BLaER1 treated with 17β-estradiol and CSF1 and Interleukin-3, amounts not matched to agents 10 nM and 100 nM (cell line): ENCODE results near the gene CEP162.

Experiments
- H3K27ac ChIP-seq, 11 experiments: shearing (Covaris generic); formaldehyde crosslinking; 2 replicates each; pipeline ENCODE4 v1.8.1; 2022
- H3K27me3 ChIP-seq, 11 experiments: shearing (Covaris generic); formaldehyde crosslinking; 2 replicates each; pipeline ENCODE4 v1.8.1; 2022
- H3K36me3 ChIP-seq, 11 experiments: shearing (Covaris generic); formaldehyde crosslinking; 2 replicates each; pipeline ENCODE4 v1.8.1; 2022
- H3K4me1 ChIP-seq, 10 experiments: shearing (Covaris generic); formaldehyde crosslinking; 2 replicates each; pipeline ENCODE4 v1.8.1; 2022
- H3K4me2 ChIP-seq, 11 experiments: shearing (Covaris generic); formaldehyde crosslinking; 2 replicates each; pipeline ENCODE4 v1.8.1; 2022
- H3K4me3 ChIP-seq, 10 experiments: shearing (Covaris generic); formaldehyde crosslinking; 2 replicates each; pipeline ENCODE4 v1.8.1; 2022
- H3K9ac ChIP-seq, 11 experiments: shearing (Covaris generic); formaldehyde crosslinking; 2 replicates each; pipeline ENCODE4 v1.8.1; 2022
- H3K9me3 ChIP-seq, 11 experiments: shearing (Covaris generic); formaldehyde crosslinking; replicated peaks in 1 of 11; 2 replicates each; pipeline ENCODE4 v1.8.1; 2022
- H4K20me1 ChIP-seq, 11 experiments: shearing (Covaris generic); formaldehyde crosslinking; 2 replicates each; pipeline ENCODE4 v1.8.1; 2022
- Cebpa-rat ChIP-seq, 11 experiments: shearing (Covaris generic); IDR thresholded peaks; 2 replicates each; pipeline ENCODE4 v1.8.1; 2022

CEP162 gene, protein sequence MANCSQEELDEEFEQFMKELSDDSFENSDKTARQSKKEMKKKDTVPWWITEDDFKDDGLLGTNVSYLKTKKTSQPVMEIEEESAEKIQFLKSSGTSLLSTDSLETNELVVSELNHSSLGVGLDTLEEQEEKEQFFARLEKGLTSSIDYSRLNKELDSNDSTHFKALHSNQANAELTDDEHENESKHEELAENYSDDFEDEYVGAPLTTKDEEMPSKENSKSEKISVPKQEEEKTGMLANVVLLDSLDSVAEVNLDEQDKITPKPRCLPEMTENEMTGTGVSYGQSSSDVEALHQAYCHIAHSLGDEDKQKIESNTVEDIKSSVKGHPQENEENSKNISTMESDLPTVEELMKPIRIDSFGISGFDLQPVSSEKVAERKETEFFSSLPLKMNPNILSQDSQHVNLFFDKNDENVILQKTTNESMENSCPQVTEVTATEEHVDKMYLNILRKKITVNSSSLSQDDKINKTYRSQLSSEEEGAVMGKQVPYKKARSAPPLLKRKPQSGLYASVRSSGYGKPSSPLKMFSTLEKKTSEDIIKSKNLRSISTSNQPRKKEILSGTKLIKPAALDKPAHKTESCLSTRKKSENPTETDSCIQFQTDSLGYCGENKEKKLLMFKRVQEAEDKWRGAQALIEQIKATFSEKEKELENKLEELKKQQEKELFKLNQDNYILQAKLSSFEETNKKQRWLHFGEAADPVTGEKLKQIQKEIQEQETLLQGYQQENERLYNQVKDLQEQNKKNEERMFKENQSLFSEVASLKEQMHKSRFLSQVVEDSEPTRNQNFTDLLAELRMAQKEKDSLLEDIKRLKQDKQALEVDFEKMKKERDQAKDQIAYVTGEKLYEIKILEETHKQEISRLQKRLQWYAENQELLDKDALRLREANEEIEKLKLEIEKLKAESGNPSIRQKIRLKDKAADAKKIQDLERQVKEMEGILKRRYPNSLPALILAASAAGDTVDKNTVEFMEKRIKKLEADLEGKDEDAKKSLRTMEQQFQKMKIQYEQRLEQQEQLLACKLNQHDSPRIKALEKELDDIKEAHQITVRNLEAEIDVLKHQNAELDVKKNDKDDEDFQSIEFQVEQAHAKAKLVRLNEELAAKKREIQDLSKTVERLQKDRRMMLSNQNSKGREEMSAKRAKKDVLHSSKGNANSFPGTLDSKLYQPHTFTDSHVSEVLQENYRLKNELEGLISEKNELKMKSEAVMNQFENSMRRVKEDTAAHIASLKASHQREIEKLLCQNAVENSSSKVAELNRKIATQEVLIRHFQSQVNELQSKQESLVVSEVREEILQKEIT (N-terminal part only)

DNA sequence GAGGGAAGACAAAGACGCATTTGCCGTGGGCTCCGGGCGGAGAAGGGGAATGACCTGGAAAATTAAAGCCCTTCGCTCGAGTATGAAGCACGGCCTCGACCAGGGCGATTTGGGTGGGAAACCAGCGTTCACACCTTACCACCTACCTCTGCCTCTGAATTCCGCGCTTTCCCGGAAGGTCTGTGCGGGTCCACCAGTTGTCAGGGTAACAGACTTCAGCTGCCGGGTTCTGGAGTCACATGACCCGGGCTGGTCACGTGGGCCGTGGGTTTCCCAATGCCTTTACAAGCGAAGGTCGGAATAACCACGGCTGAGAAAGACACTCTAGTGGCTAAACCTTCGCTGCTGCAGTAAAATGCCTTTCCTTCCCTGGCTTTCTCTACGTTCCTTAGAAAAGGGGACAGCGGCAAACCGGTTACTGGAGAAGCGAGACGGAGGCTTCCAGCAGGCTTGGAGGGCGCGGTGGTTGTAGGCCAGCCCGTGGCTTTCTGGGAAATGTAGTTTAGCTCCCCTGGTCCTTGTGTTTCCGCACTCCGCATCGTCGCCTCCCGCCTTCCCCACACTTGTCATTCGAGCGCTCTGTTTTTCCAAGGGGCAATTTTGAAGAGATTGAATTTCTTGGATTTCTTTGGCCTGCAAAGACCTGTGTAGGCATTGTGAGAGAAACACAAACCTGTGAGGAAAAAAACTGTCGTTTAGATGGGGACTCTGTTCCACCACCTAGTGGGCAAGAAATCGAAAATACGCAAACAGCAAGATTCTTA, at the start of gene CEP162:
Gene CEP162 (minus strand): TSS at position 210 of the 764 bp plus-strand sequence. CDS start 1,250 bp downstream, outside the sequence.
- H3K9ac ChIP-seq = peak within 1 kb of the TSS; percentile 70 to 82 (median 78)
- H3K9me3 ChIP-seq = no peaks in the 10 kb centered on the region
- H3K27ac ChIP-seq = peak within 1 kb of the TSS; percentile 57 to 82 (median 71); a peak in 21 of 22 replicates
- TF ChIP-seq Cebpa-rat (IDR thresholded peaks at IDR 0.05) = no peak; a peak in 1 of 22 replicates
- H3K36me3 ChIP-seq = no peaks in the 10 kb centered on the region
- no peaks in the 10 kb centered on the region for H4K20me1 ChIP-seq
- H3K4me2 ChIP-seq = peak within 1 kb of the TSS; percentile 70 to 91 (median 81)
- no peaks in the 10 kb centered on the region for H3K27me3 ChIP-seq
- peak within 1 kb of the TSS; percentile 68 to 80 (median 76) for H3K4me3 ChIP-seq
- peaks cover 0 to 14% (median 5%) of the 10 kb centered on the region in 10 experiments; a peak in 7 of 20 replicates for H3K4me1 ChIP-seq

DNA sequence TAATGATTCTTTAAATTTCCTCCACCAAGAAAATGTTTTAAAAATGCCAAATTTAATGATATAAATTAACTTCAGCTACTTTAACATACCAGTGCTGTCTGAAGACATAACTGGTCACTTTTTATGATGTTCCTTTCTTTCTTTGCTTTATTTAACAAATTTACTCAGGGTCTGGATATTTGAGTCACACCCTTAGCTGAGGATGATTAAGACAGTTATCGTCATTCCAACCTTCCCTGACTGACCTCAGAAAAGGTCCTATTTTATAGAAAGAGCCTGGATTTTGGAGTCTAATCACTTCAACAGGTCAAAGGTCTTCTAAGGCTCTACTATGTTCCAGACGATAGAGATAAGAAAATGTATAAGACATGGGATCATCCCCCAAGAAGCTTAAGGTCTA, 47.4 kb upstream of the CEP162 start:
- H3K4me1 ChIP-seq = no peaks in the 10 kb centered on the region
- H3K9me3 ChIP-seq = no peaks in the 10 kb centered on the region
- H3K4me2 ChIP-seq = no peak overlapping the region
- no peak for TF ChIP-seq Cebpa-rat (IDR thresholded peaks at IDR 0.05)
- H3K27me3 ChIP-seq = no peaks in the 10 kb centered on the region
- H3K9ac ChIP-seq = no peak overlapping the region
- H3K27ac ChIP-seq = no peak overlapping the region
- H3K36me3 ChIP-seq = no peaks in the 10 kb centered on the region
- no peak overlapping the region for H3K4me3 ChIP-seq
- no peaks in the 10 kb centered on the region for H4K20me1 ChIP-seq

DNA sequence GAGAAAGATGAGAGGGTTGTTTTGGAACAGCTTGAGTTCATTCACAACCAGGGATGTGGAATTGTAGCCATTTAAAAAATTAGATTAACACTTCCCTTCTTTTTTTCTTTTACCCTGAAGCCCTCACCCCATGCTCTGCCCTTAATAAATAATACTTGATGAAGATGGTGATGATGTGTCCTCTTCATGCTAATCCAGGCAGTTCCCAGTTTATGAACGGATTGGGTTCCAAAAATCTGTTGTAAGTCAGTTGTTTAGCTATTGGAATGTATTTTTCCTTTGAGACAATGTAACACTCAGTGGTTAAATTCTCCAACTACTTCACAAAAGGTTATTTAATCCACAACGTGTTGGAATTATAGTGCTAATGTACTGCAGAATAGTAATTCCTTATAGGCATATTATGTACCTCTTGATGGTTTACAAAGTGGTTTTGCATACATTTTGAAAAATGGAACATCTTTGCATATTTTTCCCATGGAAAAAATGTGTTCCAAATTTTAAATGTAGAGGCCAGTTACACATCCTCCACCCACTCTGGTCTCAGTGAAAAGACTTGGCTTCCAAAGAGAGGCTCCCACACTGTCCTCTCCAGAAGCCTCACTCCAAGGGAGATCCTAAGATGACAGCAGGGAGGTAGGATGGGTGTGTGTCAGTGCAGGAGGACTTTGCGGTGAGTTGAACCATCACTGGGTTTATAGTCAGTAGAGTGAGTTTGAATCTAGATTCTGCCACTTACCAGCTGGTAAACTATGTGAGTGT, 45.8 kb upstream of the CEP162 start:
- H3K36me3 ChIP-seq = no peaks in the 10 kb centered on the region
- no peak overlapping the region for H3K4me3 ChIP-seq
- TF ChIP-seq Cebpa-rat (IDR thresholded peaks at IDR 0.05) = no peak
- no peaks in the 10 kb centered on the region for H3K9me3 ChIP-seq
- no peaks in the 10 kb centered on the region for H3K27me3 ChIP-seq
- no peaks in the 10 kb centered on the region for H4K20me1 ChIP-seq
- H3K27ac ChIP-seq = no peak overlapping the region
- no peak overlapping the region for H3K9ac ChIP-seq
- H3K4me2 ChIP-seq = no peak overlapping the region
- no peaks in the 10 kb centered on the region for H3K4me1 ChIP-seq

DNA sequence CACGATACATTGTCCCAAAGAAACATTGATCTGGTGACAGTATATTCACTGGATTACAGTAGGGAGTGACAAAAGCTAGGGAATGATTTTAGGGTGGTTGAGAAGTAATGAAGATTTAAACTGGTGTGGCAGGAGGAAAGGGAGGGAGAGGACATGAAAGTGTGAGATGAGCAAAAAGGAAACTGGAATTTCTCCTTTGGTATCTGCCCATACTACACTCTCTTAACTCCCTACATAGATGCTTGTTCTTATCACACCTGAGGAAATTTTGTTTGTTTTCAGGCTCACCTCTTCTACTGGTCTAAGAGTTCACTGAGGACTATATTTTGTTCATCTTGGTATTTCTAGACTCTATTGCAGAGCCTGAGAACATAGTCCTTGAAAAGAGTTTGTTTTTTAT, 44.9 kb upstream of the CEP162 start:
- H4K20me1 ChIP-seq = no peaks in the 10 kb centered on the region
- TF ChIP-seq Cebpa-rat (IDR thresholded peaks at IDR 0.05) = no peak
- H3K27ac ChIP-seq = no peak overlapping the region
- H3K4me3 ChIP-seq = no peak overlapping the region
- H3K4me2 ChIP-seq = no peak overlapping the region
- H3K4me1 ChIP-seq = no peaks in the 10 kb centered on the region
- H3K27me3 ChIP-seq = no peaks in the 10 kb centered on the region
- H3K9ac ChIP-seq = no peak overlapping the region
- no peaks in the 10 kb centered on the region for H3K9me3 ChIP-seq
- no peaks in the 10 kb centered on the region for H3K36me3 ChIP-seq

DNA sequence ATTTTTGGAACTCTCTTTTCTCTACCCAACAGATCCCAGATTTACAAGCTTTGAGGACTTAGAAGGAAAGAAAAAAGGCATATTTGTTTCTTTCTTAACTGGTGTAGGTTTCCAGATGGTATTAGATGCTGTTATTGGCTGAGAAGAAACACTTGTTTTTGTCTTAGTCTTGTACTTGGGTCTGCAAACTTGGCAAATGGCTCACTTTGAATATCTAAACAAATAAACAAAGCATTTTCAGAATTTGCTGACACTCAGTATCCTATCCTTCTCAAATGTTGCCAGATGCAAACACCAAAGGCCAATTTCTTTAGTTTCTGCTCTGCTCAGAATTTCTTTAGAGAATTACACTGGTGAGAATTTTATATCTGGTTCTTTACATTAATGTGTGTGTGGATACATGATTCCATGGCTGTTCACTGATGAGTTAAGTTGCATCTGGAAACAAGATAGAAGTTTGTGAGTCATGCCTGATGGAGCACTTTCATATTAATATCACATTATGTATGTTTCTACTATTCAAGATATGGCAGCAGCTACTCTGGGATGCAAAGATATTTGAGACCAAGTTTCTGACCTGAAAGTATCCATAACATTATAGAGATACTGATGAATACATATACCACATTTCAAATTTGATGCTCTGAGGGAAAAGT, 43.7 kb upstream of the CEP162 start:
- Histone ChIP-seq H3K27ac (no peak overlapping the region), H3K27me3 (no peaks in the 10 kb centered on the region), H3K9me3 (no peaks in the 10 kb centered on the region), H3K9ac (no peak overlapping the region), H3K4me1 (no peaks in the 10 kb centered on the region), H3K36me3 (no peaks in the 10 kb centered on the region), H4K20me1 (no peaks in the 10 kb centered on the region), H3K4me2 (no peak overlapping the region), H3K4me3 (no peak overlapping the region)
- no peak for TF ChIP-seq Cebpa-rat (IDR thresholded peaks at IDR 0.05)

DNA sequence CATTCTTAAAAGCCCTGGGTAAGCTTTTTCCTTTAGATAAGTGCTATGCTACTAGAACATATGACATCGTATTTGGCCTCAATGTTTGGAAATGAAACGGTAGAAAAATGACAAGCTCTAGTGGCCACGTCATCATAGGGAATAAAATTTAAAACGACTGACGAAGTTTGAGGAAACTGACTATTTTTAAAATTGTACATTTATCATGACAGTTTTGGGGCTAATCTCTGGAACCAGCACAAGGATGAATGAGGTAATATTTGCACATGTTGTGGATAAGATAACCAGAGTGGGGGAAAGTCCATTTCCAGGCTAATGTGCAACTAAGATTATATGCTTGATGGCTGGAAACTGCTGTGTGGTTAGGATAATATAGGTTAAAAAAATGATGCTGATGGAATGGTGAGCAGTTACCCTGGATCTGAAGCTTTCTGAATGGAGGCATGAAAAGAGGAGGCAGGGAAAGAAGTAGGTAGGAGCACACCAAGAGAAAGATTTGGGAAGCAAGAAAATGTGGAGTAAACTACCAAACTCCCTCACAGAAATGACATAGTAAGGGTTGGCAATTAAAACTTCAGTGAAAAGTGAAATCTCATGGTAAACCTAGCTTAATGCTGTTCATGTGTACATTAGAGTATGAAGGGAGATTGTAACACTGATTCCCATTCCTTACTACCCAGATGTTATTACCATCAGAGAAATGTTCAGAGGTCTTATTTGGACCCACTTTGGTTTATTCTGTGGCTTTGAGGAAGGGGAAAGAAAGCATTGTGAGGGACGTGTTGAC, 42.7 kb upstream of the CEP162 start:
- no peak overlapping the region for H3K4me3 ChIP-seq
- TF ChIP-seq Cebpa-rat (IDR thresholded peaks at IDR 0.05) = no peak
- H3K4me1 ChIP-seq = no peaks in the 10 kb centered on the region
- no peak overlapping the region for H3K27ac ChIP-seq
- no peaks in the 10 kb centered on the region for H3K27me3 ChIP-seq
- H3K4me2 ChIP-seq = no peak overlapping the region
- H4K20me1 ChIP-seq = no peaks in the 10 kb centered on the region
- H3K9ac ChIP-seq = no peak overlapping the region
- H3K36me3 ChIP-seq = no peaks in the 10 kb centered on the region
- no peaks in the 10 kb centered on the region for H3K9me3 ChIP-seq

DNA sequence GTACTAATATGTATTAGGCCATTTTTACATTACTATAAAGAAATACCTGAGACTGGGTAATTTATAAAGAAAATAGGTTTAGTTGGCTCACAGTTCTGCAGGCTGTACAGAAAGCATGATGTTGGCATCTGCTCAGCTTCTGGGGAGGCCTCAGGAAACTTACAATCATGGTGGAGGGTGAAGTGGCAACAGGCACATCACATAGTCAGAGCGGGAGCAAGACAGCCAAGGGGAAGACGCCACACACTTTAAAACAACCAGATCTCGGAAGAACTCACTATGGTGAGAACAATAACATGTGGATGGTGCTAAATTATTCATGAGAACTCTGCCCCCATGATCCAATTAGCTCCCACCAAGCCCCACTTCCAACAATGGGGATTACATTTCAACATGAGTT, 41.3 kb upstream of the CEP162 start:
- no peaks in the 10 kb centered on the region for H3K36me3 ChIP-seq
- no peaks in the 10 kb centered on the region for H3K9me3 ChIP-seq
- H4K20me1 ChIP-seq = no peaks in the 10 kb centered on the region
- H3K4me2 ChIP-seq = no peak overlapping the region
- H3K27me3 ChIP-seq = no peaks in the 10 kb centered on the region
- no peaks in the 10 kb centered on the region for H3K4me1 ChIP-seq
- no peak overlapping the region for H3K27ac ChIP-seq
- no peak for TF ChIP-seq Cebpa-rat (IDR thresholded peaks at IDR 0.05)
- H3K4me3 ChIP-seq = no peak overlapping the region
- H3K9ac ChIP-seq = no peak overlapping the region
